Stimulated activated naive CD4-positive, alpha-beta T cell treated with Interleukin-2 at 50 U/mL for 16 hours (primary cell): Measurements from ENCODE around the gene FASN.
"Not testable (repeated sequence)": the region's sequence is repeated elsewhere in the genome, so short reads cannot be mapped to it uniquely, and the experiment has no call there.

Experiments used
- DNase-seq: peaks from one replicate; lab custom pipeline; 2025; lab: John Stamatoyannopoulos, UW

FASN gene

DNA sequence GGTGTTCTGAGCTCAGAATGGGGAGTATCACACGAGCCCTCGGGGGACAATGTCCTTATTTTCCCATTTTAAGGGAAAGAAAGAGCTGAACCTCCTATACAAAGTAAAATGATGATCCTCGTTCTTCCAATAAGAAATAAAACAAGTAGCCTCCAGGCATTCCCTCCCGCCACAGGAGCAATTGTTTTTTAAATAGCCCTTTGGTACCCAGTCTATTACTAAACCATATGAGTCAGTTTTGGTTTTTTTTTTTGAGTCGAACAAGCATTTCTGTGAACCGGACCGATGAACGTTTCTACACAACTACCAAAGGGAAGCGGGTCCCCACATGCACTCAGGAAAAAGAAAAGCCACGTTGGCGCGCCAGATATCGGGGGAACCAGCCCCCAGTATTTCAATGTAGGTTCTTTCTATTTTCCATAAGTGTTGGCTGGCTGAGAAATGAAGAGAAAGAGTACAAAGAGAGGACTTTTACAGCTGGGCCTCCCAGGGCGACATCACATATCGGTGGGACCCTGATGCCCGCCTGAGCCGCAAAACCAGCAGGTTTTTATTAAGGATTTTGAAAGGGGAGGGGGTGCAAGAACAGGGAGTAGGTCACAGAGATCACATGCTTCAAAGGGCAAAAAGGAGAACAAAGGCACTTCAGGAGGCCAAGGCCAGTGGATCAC is 56.8 kb downstream of the FASN start:
- no peak for DNase-seq

DNA sequence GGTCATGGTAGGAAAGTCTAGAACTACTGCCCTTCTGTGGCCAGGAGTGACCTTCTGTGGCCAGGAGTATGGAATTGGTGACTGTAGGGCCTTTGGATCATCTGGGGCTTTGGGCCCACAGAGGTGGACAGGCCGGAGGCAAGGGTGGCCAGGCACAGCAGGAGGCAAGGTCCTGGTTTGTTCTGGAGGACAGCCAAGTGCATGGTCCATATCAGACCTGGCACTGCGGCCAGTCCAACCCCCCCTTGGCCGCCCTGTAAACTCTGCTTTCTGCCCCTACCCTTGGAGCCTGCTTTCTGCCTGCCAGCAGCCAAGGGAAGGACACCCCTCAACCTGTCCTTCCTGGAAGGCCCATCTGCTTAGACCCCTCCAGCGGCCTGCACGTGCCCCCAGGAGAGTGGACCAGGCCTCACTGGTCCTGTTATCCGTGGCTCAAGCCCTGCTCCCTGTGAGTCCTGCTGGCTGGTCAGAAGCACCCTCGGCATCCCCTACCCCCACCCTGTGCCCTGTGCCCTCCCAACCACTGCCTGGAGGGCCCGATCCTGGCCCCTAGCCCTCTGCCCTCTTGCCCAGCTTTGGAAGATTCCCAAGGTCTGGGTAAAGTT is 58.2 kb downstream of the FASN start:
- DNase-seq, result no peak

GRCh38 chr17:82038796-82039409 is 59.1 kb downstream of the FASN start:
- DNase-seq, result not testable (repeated sequence)

DNA sequence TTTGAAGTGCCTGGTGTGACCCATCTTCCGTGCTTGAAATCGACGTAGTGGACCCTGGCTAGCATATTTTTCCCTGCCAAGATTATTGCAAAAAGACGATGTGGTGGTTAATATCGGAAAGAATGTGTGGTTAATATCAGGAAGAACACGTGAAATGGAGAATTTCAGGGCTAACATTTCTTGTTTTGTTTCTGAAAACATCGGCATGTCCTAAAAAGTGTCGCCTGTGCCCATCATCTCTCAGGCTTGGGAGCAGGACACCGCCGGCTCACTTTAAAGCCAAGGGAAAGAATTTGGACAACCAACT is 60.2 kb downstream of the FASN start:
- no peak for DNase-seq

DNA sequence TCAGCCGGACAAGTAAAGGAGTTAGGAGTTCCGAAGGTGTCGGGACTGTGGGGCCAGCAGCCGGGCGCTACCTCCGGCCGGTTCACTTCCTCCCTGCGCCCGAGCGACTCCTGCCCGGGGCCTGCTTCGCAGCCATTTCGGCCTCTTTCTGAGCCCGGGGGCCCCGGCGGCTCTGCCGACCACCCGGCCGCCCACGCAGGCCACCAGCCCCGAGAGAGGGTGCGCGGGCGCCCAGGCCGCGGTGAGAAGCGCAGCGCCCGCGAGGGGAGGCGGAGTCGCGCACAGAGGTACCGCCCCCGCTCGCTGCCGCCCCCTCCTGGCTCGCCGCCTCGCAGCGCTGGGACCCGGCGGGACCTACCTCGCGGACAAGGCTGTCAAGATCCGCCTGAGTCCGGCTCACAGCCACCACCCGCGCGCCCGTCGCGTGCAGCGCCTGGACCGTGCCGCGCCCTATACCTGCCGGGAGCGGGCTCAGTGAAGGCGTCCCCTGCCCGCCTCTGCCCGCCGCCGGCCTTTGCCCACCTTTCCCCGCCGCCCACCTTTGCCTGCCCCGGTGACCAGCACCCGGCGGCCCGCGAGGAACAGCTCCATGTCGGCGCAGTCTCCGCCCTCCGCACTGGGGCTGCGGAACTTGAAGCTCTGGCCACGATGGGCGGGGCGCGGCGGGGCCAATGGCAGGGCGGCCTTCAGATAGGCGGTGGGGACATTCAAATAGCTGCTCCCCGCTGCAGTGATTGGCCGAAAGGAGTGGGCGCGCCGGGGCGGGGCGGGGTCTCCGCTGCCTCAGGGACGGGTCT is 60.7 kb downstream of the FASN start, which contains the start of gene DCXR:
TSS of gene DCXR (minus strand) at position 606 of the 797 bp plus-strand sequence. CDS start at position 591, 15 bp downstream.
- peak; percentile 97 for DNase-seq

DNA sequence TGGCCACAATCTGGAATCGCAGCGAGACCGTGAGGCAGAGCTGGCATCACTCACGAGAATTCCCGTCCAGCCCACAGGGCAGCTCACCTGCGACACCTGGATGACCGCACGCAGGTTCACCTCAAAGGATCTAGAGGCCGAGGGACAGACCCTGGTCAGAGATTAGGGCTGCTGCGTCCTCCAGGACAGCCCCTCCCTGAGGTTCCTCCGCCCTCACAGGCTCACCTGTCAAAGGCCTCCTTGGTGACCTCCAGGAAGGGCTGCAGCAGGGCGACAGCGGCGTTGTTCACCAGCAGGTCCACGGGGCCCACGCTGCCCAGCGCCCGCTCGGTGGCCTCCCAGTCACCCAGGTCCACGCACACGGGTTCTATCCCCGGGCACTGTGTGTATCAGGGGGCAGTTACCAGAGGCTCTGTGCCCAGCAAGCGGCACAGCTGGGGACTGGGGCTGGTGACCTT is 61.4 kb downstream of the FASN start:
- no peak for DNase-seq

GRCh38 chr17:82035956-82036633 is 61.9 kb downstream of the FASN start:
- no peak for DNase-seq

DNA sequence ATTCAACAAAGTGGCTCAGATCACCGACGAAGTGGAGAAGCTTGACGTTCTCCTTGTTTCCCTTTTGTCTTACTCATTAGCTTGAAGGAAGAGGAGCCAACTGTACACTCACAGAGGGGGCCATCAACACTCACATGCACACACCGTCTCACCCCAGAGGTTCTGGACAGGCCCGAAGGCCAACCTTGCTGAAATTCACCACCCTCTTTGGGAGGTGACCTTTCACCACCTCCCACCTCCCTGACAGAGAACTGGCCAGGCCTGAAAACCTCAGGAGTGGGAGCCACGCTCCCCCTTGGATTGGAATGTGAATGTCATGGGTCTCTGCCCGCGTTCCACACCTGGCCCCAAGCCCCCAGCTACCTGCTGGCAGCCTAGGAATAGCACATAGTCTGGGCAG is 62.5 kb downstream of the FASN start:
- no peak for DNase-seq

DNA sequence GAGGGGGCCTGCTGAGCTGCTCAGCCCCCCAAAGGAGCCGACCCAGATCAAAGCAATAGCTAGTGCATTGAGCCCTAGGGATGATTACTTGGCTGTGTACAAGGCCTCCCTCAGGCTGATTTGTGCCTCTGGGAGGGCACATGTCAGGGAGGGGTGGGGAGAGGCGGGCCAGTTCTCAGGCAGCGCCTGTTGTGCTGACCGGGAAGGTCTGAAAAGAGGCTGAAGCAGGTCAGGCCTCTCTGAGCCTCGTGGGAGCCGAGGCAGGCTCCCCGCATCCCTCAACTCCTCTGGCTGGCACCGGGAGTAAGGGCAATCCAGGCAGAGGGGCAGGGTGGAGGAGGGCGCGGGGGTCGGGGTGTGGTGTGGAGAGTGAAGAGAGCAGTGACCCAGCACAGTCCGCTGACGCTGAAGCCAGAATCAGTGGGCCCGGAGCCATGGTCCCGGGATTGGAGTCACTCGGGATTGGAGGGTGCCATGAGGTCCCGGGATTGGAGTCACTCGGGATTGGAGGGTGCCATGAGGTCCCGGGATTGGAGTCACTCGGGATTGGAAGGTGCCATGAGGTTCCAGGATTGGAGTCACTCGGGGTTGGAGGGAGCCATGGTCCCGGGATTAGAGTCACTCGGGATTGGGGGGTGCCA is 63.5 kb downstream of the FASN start:
- no peak for DNase-seq

DNA sequence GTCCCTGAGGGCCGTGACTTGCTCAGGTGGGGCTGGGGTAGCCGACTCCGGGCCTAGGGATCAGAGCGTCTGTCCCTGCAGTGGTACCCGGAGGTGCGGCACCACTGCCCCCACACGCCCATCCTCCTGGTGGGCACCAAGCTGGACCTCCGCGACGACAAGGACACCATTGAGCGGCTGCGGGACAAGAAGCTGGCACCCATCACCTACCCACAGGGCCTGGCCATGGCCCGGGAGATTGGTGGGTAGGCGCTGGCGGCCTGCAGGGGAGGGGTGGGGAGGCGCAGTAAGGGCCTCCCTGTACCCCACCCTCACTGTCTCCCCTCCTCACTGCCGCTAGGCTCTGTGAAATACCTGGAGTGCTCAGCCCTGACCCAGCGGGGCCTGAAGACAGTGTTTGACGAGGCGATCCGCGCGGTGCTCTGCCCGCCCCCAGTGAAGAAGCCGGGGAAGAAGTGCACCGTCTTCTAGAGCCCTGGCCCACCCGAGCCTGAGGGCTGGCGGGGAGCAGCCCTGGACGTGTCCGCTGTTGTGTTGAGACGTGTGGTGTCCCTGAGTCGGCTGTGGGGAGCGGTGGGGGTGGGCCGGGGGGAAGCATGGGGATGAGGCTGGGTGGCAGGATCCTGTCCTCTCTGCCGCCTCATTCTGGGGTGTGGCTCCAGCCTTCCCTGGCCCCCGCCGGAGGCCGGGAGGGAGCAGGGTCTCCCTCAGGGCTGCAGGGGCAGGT is 64.5 kb downstream of the FASN start:
- DNase-seq, result no peak

DNA sequence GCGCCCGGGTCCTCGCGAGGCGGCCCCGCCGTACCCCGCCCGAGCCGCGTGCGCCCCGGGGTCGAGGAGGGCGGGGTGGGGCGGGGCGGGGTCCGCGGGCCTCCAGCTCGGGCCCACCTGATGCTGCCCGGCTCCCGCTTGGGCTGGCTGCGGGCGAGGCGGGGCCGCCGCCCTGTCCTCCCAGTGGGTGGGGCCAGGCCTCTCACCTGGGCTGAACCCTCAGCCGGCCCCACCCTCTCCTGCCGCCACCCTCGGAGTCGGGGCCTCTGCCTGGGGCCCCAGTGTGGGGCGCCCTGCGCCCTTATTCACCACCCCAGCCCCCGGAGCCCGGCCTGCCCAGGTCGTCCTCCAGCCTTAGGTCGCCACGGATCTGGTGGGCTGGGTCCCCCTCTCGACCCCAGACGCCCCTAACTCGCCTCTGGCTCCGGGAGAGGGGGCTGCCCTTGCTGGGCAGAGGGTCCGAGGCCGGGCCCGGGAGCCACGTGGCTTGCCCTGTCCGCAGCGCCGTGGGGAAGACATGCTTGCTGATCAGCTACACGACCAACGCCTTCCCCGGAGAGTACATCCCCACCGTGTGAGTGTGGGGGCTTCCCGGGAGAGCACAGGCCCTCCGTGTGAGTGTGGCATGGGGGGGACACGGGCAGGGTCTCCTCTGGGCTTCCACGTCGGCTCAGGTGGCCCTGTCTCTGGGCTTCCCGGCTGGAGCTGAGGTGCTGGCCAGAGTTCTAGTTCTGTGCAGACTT is 66.0 kb downstream of the FASN start:
- DNase-seq, result peak; percentile 16

GRCh38 chr17:82031303-82031884 is 66.6 kb downstream of the FASN start, which contains the start of gene RAC3:
Gene RAC3, plus strand, starts transcription at chr17:82031678. Its CDS starts 84 bp downstream, at chr17:82031762.
- no peak for DNase-seq

DNA sequence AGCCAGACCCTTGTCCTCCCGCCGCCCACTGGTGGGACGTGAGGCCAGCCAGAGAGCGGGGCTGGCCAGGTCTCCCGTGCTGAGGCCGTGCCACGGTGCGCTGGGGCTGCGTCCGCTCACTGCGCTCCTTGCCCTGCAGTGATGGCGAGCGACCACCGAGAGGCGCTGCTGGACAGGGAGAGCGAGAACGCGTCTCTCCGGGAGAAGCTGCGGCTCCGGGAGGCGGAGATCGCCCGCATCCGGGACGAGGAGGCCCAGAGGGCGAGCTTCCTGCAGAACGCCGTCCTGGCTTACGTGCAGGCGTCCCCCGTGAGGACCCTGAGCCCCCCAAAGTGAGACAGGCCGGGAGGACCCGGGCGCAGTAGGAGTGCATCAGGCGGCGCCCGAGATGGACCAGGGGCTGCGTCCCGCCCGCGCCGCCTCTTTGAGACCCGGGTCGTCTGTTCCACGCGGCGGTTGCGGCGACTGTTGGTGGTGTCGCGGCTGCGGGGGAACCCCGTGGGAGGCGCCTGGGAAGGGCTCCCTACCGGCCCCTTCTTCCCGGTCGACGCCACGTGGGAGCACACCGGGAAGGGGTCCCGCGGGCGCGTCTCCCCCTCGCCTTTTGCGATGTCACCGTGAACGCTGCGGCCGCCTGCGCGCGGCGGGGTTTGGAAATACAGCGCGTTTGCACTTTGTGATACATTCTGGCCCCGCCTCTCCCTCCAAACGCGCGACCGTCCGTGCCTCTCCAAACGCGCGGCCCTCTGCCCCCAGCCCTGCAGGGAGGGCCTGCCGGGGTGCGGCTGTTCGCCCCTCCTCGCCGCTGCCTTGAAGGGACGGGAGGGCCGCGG is 67.3 kb downstream of the FASN start:
- peak; percentile 66 for DNase-seq

DNA sequence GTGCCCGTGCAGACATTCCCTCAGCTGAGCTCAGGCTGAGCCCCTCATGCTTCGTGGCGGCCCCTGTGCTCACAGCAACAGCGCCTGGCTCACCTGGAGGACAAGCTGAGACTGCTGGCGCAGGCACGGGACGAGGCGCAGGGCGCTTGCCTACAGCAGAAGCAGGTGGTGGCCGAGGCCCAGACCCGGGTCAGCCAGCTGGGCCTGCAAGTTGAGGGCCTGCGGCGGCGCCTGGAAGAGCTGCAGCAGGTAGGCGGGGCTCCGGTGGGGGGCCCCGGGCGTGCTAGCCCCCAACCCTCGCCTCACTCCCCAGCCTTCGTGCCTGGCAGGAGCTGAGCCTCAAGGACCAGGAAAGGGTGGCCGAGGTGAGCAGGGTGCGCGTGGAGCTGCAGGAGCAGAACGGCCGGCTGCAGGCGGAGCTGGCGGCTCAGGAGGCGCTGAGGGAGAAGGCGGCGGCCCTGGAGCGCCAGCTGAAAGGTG is 68.0 kb downstream of the FASN start:
- no peak for DNase-seq

DNA sequence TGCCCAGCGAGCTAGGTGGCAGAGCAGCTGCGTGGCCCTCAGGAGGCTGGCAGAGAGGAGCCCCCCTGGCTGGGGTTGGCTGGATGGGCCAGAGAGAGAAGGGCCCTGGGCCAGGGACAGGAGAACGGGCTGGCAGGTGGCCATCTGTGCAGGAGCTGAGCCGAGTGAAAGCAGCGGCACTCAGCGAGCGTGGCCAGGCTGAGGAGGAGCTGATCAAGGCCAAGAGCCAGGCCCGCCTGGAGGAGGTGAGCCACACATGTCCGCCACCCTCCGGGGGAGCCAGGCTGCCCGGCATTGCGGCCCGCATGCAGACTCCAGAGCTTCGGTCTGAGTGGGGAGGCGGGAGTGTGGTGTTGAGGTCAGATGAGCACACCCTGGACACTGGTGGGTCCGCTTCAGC is 68.6 kb downstream of the FASN start:
- DNase-seq, result no peak

DNA sequence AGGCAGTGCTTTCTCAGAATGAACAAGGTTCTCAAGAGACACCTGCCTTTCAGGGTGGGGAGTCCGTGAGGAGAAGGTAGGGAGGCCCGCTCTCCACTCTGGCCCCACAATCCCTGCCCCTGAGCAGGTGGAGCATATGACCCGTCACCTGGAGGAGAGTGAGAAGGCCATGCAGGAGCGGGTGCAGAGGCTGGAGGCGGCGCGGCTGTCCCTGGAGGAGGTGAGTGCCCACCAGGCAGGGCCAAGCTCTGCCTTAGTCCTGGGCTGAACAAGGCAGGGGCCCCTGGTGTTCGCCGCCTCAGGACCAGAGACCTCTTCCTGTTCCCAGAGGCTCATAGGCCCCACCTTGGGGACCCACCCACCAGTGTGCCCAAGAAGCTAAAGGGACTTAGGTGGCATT is 69.1 kb downstream of the FASN start:
- DNase-seq, result no peak
